HepG2 (cell line): ENCODE results near the gene GDF15. TPM values are rescaled to one million over a fixed set of nuclear protein-coding genes. Genes with fewer than 3 reads are reported as not detected.

ENCODE experiments used
- ARID4A ChIP-seq: sonication (generic); formaldehyde crosslinking; IDR thresholded peaks from 2 replicates; pipeline ENCODE4 v1.5.0; 2020; ENCODE audit warnings: mild to moderate bottlenecking, missing genetic modification reagents, borderline replicate concordance
- ARNT2 ChIP-seq: sonication (generic); formaldehyde crosslinking; IDR thresholded peaks from 2 replicates; pipeline ENCODE4 v1.8.0; 2022; ENCODE audit warnings: mild to moderate bottlenecking, low read depth, missing genetic modification reagents, moderate library complexity
- CBX5 ChIP-seq: sonication (generic); formaldehyde crosslinking; IDR thresholded peaks from 2 replicates; pipeline ENCODE4 v1.4.0; 2020; ENCODE audit warnings: missing genetic modification reagents, borderline replicate concordance
- CENPX ChIP-seq: sonication (generic); formaldehyde crosslinking; IDR thresholded peaks from 2 replicates; pipeline ENCODE4 v1.9.0; 2021; ENCODE audit warnings: mild to moderate bottlenecking, missing genetic modification reagents, moderate library complexity
- GATAD1 ChIP-seq: IDR thresholded peaks from 2 replicates; pipeline ENCODE4 v1.6.1; 2016; ENCODE audit warnings: missing genetic modification reagents, missing compliant biosample characterization
- MED13 ChIP-seq: sonication (generic); formaldehyde crosslinking; IDR thresholded peaks from 2 replicates; pipeline ENCODE4 v1.5.0; 2020; ENCODE audit warnings: missing genetic modification reagents
- MTA3 ChIP-seq: sonication (generic); formaldehyde crosslinking; IDR thresholded peaks from 2 replicates; pipeline ENCODE4 v1.4.0; 2020; ENCODE audit warnings: missing genetic modification reagents
- NCOR1 ChIP-seq: fragments of 200-600 bp; sonication (generic); IDR thresholded peaks from 2 replicates; pipeline ENCODE4 v1.7.0; 2017; ENCODE audit warnings: antibody characterized with exemption, low read length, borderline replicate concordance
- NR3C1 ChIP-seq: sonication (generic); formaldehyde crosslinking; IDR thresholded peaks from 2 replicates; pipeline ENCODE4 v1.4.0; 2020; ENCODE audit warnings: missing genetic modification reagents
- PHF20 ChIP-seq: sonication (generic); formaldehyde crosslinking; IDR thresholded peaks from 2 replicates; pipeline ENCODE4 v1.5.0; 2020; ENCODE audit warnings: mild to moderate bottlenecking, missing genetic modification reagents
- POGZ ChIP-seq: sonication (generic); formaldehyde crosslinking; IDR thresholded peaks from 2 replicates; pipeline ENCODE4 v1.4.0; 2020; ENCODE audit warnings: mild to moderate bottlenecking, missing genetic modification reagents
- PRDM4 ChIP-seq: sonication (generic); formaldehyde crosslinking; IDR thresholded peaks from 2 replicates; pipeline ENCODE4 v1.9.0; 2021; ENCODE audit warnings: missing genetic modification reagents, borderline replicate concordance
- YY1 ChIP-seq: IDR thresholded peaks from 2 replicates; pipeline ENCODE4 v1.6.1; 2011; ENCODE audit warnings: low read length, low read depth, moderate library complexity, mild to moderate bottlenecking; ENCODE audit not compliant: insufficient read depth, insufficient replicate concordance
- ZNF256 ChIP-seq: sonication (generic); formaldehyde crosslinking; conservative IDR thresholded peaks from 2 replicates; pipeline ENCODE4 v1.4.0; 2020; ENCODE audit warnings: missing genetic modification reagents
- ZNF510 ChIP-seq: sonication (generic); formaldehyde crosslinking; IDR thresholded peaks from 2 replicates; pipeline ENCODE4 v1.4.0; 2020; ENCODE audit warnings: low read depth, mild to moderate bottlenecking, missing genetic modification reagents
- ZNF574 ChIP-seq: sonication (generic); formaldehyde crosslinking; IDR thresholded peaks from 2 replicates; pipeline ENCODE4 v1.4.0; 2020; ENCODE audit warnings: missing genetic modification reagents
- ZSCAN30 ChIP-seq: sonication (generic); formaldehyde crosslinking; IDR thresholded peaks from 2 replicates; pipeline ENCODE4 v1.5.0; 2020; ENCODE audit warnings: mild to moderate bottlenecking, missing genetic modification reagents
- ZSCAN31 ChIP-seq: sonication (generic); formaldehyde crosslinking; IDR thresholded peaks from 2 replicates; pipeline ENCODE4 v1.5.0; 2020; ENCODE audit warnings: low read depth, mild to moderate bottlenecking, missing genetic modification reagents
- polyA plus RNA-seq, 8 experiments: library from polyadenylated mRNA; depleted of rRNA in 3 of 8; stranded (reverse) in 7 of 8; unstranded in 1 of 8; fragments of >200 nt; fragmentation: Illumina TruSeq in 4 of 8; extraction: Trizol in 4 of 8; gene quantifications; 2 replicates each; pipeline versions ENCODE4 v1.2.1 to v1.2.3, GENCODE V29; 2011 to 2016; ENCODE audit warnings: low read depth in 4 of 8, missing spikeins in 1 of 8, mixed read lengths in 1 of 8; ENCODE audit not compliant: insufficient read depth in 1 of 8
- total RNA-seq, 5 experiments: library from RNA; depleted of rRNA; stranded (reverse); fragments of >200 nt; fragmentation: Illumina TruSeq; extraction: Trizol; gene quantifications; 2 replicates each; pipeline ENCODE4 v1.2.3, GENCODE V29; 2016; ENCODE audit warnings: low read depth in 1 of 5
- TF ChIP-seq, protein P1 (sequence below): sonication (generic); formaldehyde crosslinking; IDR thresholded peaks from 2 replicates; pipeline ENCODE4 v1.5.0; 2020; ENCODE audit warnings: mild to moderate bottlenecking, missing genetic modification reagents

The GDF15 gene
- total and polyA plus RNA-seq, 2 of the 13 experiments (the other 11 are each of a cell fraction or from before 2014, with no cell fraction given): 146 to 422 TPM

GRCh38 chr19:18396471-18397241 is 10.7 kb downstream of the GDF15 start (continued):
- TF ChIP-seq ARID4A (CRISPR knock-in tag) (no peak), ZNF256 (CRISPR knock-in tag) (no peak), POGZ (CRISPR knock-in tag) (no peak), ZNF574 (CRISPR knock-in tag) (peak; percentile 59; the same call in 1 of the 2 replicates), YY1 (no peak), CBX5 (peak; percentile 49; the same call in 1 of the 2 replicates), ARNT2 (CRISPR knock-in tag) (no peak), CENPX (no peak), ZSCAN30 (CRISPR knock-in tag) (no peak), PHF20 (CRISPR knock-in tag) (no peak), PRDM4 (no peak), MTA3 (CRISPR knock-in tag) (no peak), MED13 (no peak), ZNF510 (CRISPR knock-in tag) (no peak), ZSCAN31 (CRISPR knock-in tag) (no peak), NCOR1 (no peak), GATAD1 (CRISPR knock-in tag) (no peak), NR3C1 (CRISPR knock-in tag) (no peak)
- TF ChIP-seq, protein P1, sequence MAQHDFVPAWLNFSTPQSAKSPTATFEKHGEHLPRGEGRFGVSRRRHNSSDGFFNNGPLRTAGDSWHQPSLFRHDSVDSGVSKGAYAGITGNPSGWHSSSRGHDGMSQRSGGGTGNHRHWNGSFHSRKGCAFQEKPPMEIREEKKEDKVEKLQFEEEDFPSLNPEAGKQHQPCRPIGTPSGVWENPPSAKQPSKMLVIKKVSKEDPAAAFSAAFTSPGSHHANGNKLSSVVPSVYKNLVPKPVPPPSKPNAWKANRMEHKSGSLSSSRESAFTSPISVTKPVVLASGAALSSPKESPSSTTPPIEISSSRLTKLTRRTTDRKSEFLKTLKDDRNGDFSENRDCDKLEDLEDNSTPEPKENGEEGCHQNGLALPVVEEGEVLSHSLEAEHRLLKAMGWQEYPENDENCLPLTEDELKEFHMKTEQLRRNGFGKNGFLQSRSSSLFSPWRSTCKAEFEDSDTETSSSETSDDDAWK: no peak
